Bronchus fibroblast of lung (primary cell): ENCODE data around the gene URI1. TPM values are rescaled to one million over a fixed set of nuclear protein-coding genes. Genes with fewer than 3 reads are reported as not detected.

Experiments used
- total RNA-seq: library from RNA; depleted of rRNA; stranded (reverse); fragments of >200 nt; gene quantifications from 2 replicates; pipeline ENCODE4 v1.2.3, GENCODE V29; 2015

The URI1 gene
- total RNA-seq = 27.2 and 30.3 TPM in 2 replicates

GRCh38 chr19:29941828-29942403 lies at the start of gene URI1:
URI1 (plus strand) TSS chr19:29942239; CDS start chr19:29942548, 309 bp downstream.

Other genes with a start within 250 kb of the URI1 start
- 36.6 and 40.0 TPM in 2 replicates for gene C19orf12, start 227.0 kb upstream of the URI1 start, total RNA-seq
- 5.4 and 7.1 TPM in 2 replicates for gene CCNE1, start 130.2 kb upstream of the URI1 start, total RNA-seq